Measurements from ENCODE around the gene ZAR1L. TPM values are rescaled to one million over a fixed set of nuclear protein-coding genes. Genes with fewer than 3 reads are reported as not detected.

The ZAR1L gene
- total and polyA plus RNA-seq, 2 donors: not detected

- peak; percentile 31 for DNase-seq (ENCODE audit: extremely low spot score)
- H3K4me3 ChIP-seq (ENCODE audit: low read depth, low read length): peak overlapping the region; percentile 63
- WGBS: 75% methylated on average over 32 of the region's 32 CpGs
Measured at GRCh38 chr13:32314271-32315237, 609 bp downstream of the ZAR1L start.

DNA sequence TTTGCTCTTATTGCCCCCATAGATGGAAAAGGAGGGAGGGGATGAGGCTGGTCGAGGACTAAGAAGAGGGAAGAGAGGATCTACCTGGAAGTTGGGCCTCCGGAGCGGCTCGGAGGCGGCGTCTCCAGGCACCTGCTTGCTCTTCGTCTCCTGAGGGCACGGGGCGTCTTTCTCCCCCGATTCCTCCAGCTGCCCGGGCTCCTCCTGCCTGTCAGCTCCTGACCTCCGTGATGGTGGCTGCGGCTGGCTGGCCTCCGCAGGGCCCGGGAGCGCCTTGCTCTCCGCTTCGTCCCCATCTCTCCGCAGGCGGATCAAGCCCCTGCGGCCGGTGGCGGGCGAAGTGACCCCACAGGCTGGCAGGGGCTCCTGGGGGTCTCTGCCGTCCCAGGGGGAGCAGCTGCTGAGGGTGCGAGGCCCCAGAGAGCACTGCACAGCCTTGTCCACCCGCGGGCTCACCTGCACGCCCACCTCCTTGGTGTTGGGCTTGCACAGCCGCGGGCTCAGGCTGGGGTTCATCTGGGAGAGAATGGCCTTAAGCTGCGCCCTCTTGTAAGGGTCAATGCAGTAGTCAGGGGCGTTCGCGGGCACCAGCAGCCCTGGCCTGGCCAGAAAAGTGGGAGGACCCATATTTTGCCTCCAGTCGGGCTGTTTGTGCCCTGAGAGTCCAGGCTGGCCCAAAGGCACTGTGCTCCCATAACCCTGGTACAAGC is 3.8 kb downstream of the ZAR1L start:
- no peak for DNase-seq (ENCODE audit: extremely low spot score)
- WGBS: 92% methylated on average over 36 of the region's 36 CpGs
- Histone ChIP-seq H3K36me3 (ENCODE audit: insufficient read depth) (no peaks in the 10 kb centered on the region), H3K4me1 (ENCODE audit: insufficient read depth) (no peaks in the 10 kb centered on the region), H3K27ac (ENCODE audit: low read depth) (no peak overlapping the region), H3K4me3 (ENCODE audit: low read depth, low read length) (no peak overlapping the region)

More at GRCh38 chr13:32314271-32315237, 609 bp downstream of the ZAR1L start:
- Histone ChIP-seq H3K27ac (ENCODE audit: low read depth) (peak overlapping the region; percentile 95), H3K36me3 (ENCODE audit: insufficient read depth) (no peaks in the 10 kb centered on the region), H3K4me1 (ENCODE audit: insufficient read depth) (no peaks in the 10 kb centered on the region)

DNA sequence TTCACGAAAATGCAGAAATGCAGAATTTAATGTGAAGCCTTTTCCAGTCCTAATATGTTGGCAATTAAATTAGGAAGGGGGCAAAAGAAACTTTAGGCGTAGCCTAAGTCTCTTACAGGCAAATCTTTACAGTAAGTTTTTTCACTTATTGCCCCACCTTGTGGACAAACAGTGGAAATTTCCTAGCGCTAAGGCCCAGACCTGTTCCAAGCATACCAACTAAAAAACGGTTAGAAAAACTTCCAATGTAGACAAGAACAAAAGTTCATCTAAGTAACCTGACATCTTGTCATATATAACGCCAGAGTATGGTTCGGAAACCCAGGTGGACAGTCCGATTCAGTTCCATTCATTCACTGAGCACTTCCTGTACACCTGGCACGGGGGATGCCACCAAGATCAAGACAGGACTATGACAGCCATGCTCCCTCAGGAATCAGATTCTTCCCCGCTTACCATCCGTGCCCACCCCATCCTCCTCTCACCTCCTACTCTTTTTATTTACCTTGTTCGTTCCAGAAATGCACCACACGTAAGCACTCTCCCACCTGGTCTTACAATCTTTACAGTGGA is 4.9 kb downstream of the ZAR1L start:
- Histone ChIP-seq H3K27ac (ENCODE audit: low read depth) (no peak overlapping the region), H3K4me3 (ENCODE audit: low read depth, low read length) (no peak overlapping the region), H3K4me1 (ENCODE audit: insufficient read depth) (no peaks in the 10 kb centered on the region), H3K36me3 (ENCODE audit: insufficient read depth) (no peaks in the 10 kb centered on the region)
- 51% methylated on average over 12 of the region's 12 CpGs for WGBS
- DNase-seq (ENCODE audit: extremely low spot score): peak; percentile 8

GRCh38 chr13:32309312-32310133 is 5.6 kb downstream of the ZAR1L start:
- no peaks in the 10 kb centered on the region for H3K36me3 ChIP-seq (ENCODE audit: insufficient read depth)
- no peak for DNase-seq (ENCODE audit: extremely low spot score)
- no peak overlapping the region for H3K27ac ChIP-seq (ENCODE audit: low read depth)
- WGBS: 18% methylated on average over 10 of the region's 10 CpGs
- H3K4me1 ChIP-seq (ENCODE audit: insufficient read depth): no peaks in the 10 kb centered on the region
- no peak overlapping the region for H3K4me3 ChIP-seq (ENCODE audit: low read depth, low read length)

DNA sequence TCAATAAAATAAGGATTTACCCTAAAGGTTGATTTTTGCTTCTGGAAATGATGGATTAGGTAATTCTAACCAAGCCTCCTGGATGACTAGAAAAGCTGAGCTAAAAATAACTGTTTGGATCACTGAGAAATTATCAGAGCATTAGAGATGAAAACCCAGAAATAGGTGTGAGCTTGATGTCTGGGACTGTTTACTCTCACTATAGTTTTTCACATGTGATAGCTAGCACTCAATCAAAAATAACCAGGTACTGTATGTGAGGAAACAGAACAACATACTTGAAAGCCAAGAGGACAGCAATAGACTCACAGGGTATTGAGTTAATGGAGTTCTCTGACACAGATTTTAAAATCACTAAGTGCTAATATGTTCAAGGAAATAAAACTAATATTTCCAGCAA is 9.5 kb downstream of the ZAR1L start:
- Histone ChIP-seq H3K4me3 (ENCODE audit: low read depth, low read length) (no peak overlapping the region), H3K36me3 (ENCODE audit: insufficient read depth) (no peaks in the 10 kb centered on the region), H3K4me1 (ENCODE audit: insufficient read depth) (no peaks in the 10 kb centered on the region), H3K27ac (ENCODE audit: low read depth) (no peak overlapping the region)
- no peak for DNase-seq (ENCODE audit: extremely low spot score)

DNA sequence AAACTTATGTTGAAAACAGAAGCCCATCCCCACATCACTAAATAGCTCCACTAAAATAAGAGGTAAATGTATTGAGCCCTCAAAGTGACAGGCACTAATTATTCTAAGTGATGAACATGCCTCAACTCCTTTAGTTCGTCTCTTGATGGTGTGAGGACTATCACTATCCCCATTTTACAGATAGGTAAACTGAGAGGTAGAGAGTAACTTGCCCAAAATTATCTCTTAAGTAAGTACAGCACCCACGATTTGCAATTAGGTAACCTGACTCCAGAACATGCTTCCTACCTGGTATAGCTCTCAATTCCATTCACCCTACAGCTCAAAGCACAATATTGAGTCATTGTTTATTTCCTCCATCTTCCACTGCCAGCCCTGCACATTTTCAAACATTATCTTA is 12.7 kb downstream of the ZAR1L start:
- Histone ChIP-seq H3K27ac (ENCODE audit: low read depth) (no peak overlapping the region), H3K4me3 (ENCODE audit: low read depth, low read length) (no peak overlapping the region), H3K36me3 (ENCODE audit: insufficient read depth) (no peaks in the 10 kb centered on the region), H3K4me1 (ENCODE audit: insufficient read depth) (no peaks in the 10 kb centered on the region)
- WGBS: 86% methylated on average over 2 of the region's 2 CpGs
- no peak for DNase-seq (ENCODE audit: extremely low spot score)

DNA sequence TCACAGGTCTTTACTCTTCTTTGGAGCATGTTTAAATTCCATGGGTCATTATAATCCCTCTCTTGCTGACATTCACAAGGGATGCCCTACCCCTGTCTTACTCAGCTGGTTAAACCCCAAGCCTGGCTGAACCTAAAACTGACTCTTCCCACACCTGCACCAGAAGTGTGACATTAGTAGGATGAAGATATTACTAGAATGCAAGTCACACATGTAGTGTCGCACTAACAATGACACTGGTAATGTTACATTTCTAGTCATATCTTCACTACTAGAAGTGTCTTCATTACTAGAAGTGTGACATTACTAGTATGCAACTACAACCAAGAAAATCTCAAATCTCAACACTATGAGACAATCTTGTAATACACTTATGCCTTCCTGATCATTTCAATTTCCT is 14.2 kb downstream of the ZAR1L start:
- no peak for DNase-seq (ENCODE audit: extremely low spot score)
- WGBS: 99% methylated on average over 1 of the region's 1 CpG
- H3K27ac ChIP-seq (ENCODE audit: low read depth): no peak overlapping the region
- no peaks in the 10 kb centered on the region for H3K36me3 ChIP-seq (ENCODE audit: insufficient read depth)
- no peaks in the 10 kb centered on the region for H3K4me1 ChIP-seq (ENCODE audit: insufficient read depth)
- H3K4me3 ChIP-seq (ENCODE audit: low read depth, low read length): no peak overlapping the region

GRCh38 chr13:32300406-32300805 is 14.8 kb downstream of the ZAR1L start:
- DNase-seq (ENCODE audit: extremely low spot score): no peak
- 62% methylated on average over 8 of the region's 8 CpGs for WGBS
- Histone ChIP-seq H3K36me3 (ENCODE audit: insufficient read depth) (no peaks in the 10 kb centered on the region), H3K4me1 (ENCODE audit: insufficient read depth) (no peaks in the 10 kb centered on the region), H3K4me3 (ENCODE audit: low read depth, low read length) (no peak overlapping the region), H3K27ac (ENCODE audit: low read depth) (no peak overlapping the region)

- 77% methylated on average over 4 of the region's 4 CpGs for WGBS
- no peak overlapping the region for H3K27ac ChIP-seq (ENCODE audit: low read depth)
- DNase-seq (ENCODE audit: extremely low spot score): no peak
Measured at GRCh38 chr13:32299893-32300292, 15.3 kb downstream of the ZAR1L start.

DNA sequence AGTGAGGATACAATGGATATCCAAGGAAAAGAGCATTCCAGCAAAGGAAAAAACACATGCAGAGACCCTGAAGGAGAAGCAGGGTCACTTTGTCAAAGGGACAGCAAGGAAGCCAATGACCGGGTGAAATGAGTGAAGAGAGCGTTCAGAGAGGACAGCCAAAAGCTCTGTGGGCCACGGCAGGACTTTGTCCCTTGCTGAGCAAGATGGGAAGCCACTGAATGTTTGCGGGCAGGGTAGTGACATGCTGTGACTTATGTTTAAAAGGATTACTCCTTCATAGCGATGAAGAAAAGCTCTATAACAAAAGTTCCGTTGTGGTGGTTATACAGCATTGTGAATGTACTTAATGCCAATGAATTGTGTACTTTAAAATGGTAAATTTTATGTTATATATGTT is 16.5 kb downstream of the ZAR1L start:
- Histone ChIP-seq H3K27ac (ENCODE audit: low read depth) (no peak overlapping the region), H3K4me3 (ENCODE audit: low read depth, low read length) (no peak overlapping the region), H3K36me3 (ENCODE audit: insufficient read depth) (no peaks in the 10 kb centered on the region), H3K4me1 (ENCODE audit: insufficient read depth) (no peaks in the 10 kb centered on the region)
- WGBS: 93% methylated on average over 6 of the region's 6 CpGs
- no peak for DNase-seq (ENCODE audit: extremely low spot score)

More at GRCh38 chr13:32299893-32300292, 15.3 kb downstream of the ZAR1L start:
- Histone ChIP-seq H3K36me3 (ENCODE audit: insufficient read depth) (no peaks in the 10 kb centered on the region), H3K4me3 (ENCODE audit: low read depth, low read length) (no peak overlapping the region), H3K4me1 (ENCODE audit: insufficient read depth) (no peaks in the 10 kb centered on the region)

DNA sequence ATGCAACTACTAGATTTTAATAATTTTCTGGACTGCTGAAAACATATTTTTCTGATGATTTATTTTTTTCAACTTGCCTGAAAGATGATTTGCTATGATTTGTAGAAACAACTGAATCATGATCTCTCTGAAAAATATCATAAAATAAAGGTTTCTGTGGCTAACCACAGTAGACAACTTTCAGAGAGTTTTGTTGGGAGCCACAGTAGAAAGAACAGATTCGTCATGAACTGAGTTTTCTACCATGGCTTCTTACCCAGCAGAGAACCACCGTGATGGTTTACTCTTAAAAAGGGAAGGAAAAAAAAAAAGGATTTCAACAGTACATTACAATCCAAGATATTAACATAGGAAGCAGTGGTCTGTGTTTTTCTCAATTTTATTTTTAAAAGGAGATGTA is 18.0 kb downstream of the ZAR1L start:
- Histone ChIP-seq H3K4me1 (ENCODE audit: insufficient read depth) (no peaks in the 10 kb centered on the region), H3K4me3 (ENCODE audit: low read depth, low read length) (no peak overlapping the region), H3K27ac (ENCODE audit: low read depth) (no peak overlapping the region), H3K36me3 (ENCODE audit: insufficient read depth) (no peaks in the 10 kb centered on the region)
- no peak for DNase-seq (ENCODE audit: extremely low spot score)
- WGBS: 76% methylated on average over 2 of the region's 2 CpGs

DNA sequence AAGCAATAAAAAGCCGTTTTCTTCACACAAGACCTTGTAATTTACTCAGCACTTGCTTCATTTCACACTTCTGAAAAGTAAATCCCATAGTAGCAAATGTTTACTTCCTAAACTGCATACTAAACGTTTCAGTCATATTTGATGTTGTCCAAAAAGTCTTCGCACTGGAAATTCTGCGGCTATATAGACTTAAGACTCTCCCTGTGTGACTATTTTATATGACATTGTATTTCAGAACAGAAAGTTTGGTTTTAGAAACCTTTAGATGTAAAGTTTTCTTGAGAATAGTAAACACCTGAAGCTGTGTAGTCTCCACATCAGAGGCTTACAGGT is 29.6 kb downstream of the ZAR1L start:
- Histone ChIP-seq H3K4me1 (ENCODE audit: insufficient read depth) (no peaks in the 10 kb centered on the region), H3K4me3 (ENCODE audit: low read depth, low read length) (no peak overlapping the region), H3K36me3 (ENCODE audit: insufficient read depth) (peaks cover 5% of the 10 kb centered on the region), H3K27ac (ENCODE audit: low read depth) (no peak overlapping the region)
- no peak for DNase-seq (ENCODE audit: extremely low spot score)
- 26% methylated on average over 4 of the region's 4 CpGs for WGBS

- peak; percentile 25 for DNase-seq (ENCODE audit: extremely low spot score)
Measured at GRCh38 chr13:32284927-32285632, 30.1 kb downstream of the ZAR1L start.

More at GRCh38 chr13:32284927-32285632, 30.1 kb downstream of the ZAR1L start:
- 15% methylated on average over 6 of the region's 6 CpGs for WGBS
- Histone ChIP-seq H3K4me1 (ENCODE audit: insufficient read depth) (no peaks in the 10 kb centered on the region), H3K4me3 (ENCODE audit: low read depth, low read length) (no peak overlapping the region), H3K36me3 (ENCODE audit: insufficient read depth) (peaks cover 5% of the 10 kb centered on the region), H3K27ac (ENCODE audit: low read depth) (no peak overlapping the region)
